BLaER1 (cell line): Measurements from ENCODE around the gene IL27RA.
A peak's percentile ranks its signal among the peaks of the same experiment; 100 is the strongest.

Experiments used
- H3K27ac ChIP-seq: shearing (Covaris generic); formaldehyde crosslinking; 2 replicates; pipeline ENCODE4 v1.8.1; 2022
- H3K27me3 ChIP-seq: shearing (Covaris generic); formaldehyde crosslinking; 2 replicates; pipeline ENCODE4 v1.8.1; 2022
- H3K36me3 ChIP-seq: shearing (Covaris generic); formaldehyde crosslinking; 2 replicates; pipeline ENCODE4 v1.8.1; 2022
- H3K4me1 ChIP-seq: shearing (Covaris generic); formaldehyde crosslinking; 2 replicates; pipeline ENCODE4 v1.8.1; 2022
- H3K4me2 ChIP-seq: shearing (Covaris generic); formaldehyde crosslinking; 2 replicates; pipeline ENCODE4 v1.8.1; 2022
- H3K4me3 ChIP-seq: shearing (Covaris generic); formaldehyde crosslinking; 2 replicates; pipeline ENCODE4 v1.8.1; 2022
- H3K9ac ChIP-seq: shearing (Covaris generic); formaldehyde crosslinking; 2 replicates; pipeline ENCODE4 v1.8.1; 2022
- H3K9me3 ChIP-seq: shearing (Covaris generic); formaldehyde crosslinking; 2 replicates; pipeline ENCODE4 v1.8.1; 2022
- H4K20me1 ChIP-seq: shearing (Covaris generic); formaldehyde crosslinking; 2 replicates; pipeline ENCODE4 v1.8.1; 2022
- Cebpa-rat ChIP-seq: shearing (Covaris generic); IDR thresholded peaks from 2 replicates; pipeline ENCODE4 v1.8.1; 2022

Gene IL27RA

DNA sequence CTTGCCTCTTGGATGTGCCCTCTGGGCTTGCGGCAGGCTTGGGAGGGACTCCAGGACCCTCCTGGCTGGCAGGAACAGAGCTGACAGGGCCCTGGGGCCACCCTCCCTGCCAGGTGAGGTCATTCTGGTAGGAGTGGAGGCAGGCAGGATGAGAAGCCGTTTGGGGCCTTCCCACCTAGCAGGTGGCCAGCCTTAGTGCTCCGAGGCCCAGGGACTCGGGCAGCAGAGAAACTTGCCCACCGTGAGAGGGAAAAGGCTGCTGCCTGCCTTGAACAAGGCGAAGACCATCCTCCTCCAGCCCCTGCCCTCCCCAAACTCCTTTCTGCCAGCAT lies 34.0 kb upstream of the IL27RA start:
- peaks cover 12% of the 10 kb centered on the region for H3K9me3 ChIP-seq
- peaks cover 50% of the 10 kb centered on the region for H3K36me3 ChIP-seq
- H3K9ac ChIP-seq = 0 out of 2 replicates have a peak overlapping the region, but pooled peaks have one; percentile 15
- TF ChIP-seq Cebpa-rat = no peak
- H3K27me3 ChIP-seq = no peaks in the 10 kb centered on the region
- H3K4me1 ChIP-seq = peaks cover 47% of the 10 kb centered on the region
- no peaks in the 10 kb centered on the region for H4K20me1 ChIP-seq
- no peak overlapping the region for H3K4me3 ChIP-seq
- H3K4me2 ChIP-seq = no peak overlapping the region
- peak overlapping the region; percentile 26; the same call in 1 of the 2 replicates for H3K27ac ChIP-seq

DNA sequence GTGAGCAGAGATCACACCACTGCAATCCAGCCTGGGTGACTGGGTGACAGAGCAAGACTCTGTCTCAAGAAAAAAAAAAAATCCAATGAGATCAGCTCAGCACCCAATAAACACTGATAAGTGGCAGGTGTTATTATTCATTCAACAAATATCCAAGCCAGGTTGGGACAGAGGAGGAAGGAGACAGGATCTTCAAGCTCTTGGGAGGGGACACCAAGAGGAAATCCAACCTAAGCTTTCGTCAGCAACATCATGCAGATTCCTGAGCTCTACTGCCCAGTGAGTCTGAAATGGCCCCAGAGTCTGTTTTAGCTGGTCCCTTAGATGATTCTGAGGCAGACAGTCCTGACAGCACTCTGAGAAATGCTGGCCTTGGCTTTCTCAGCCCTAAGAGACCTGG lies 33.1 kb upstream of the IL27RA start:
- Histone ChIP-seq H4K20me1 (no peaks in the 10 kb centered on the region), H3K36me3 (peaks cover 41% of the 10 kb centered on the region), H3K4me2 (no peak overlapping the region), H3K27me3 (no peaks in the 10 kb centered on the region), H3K9ac (no peak overlapping the region), H3K4me3 (no peak overlapping the region), H3K4me1 (peaks cover 55% of the 10 kb centered on the region), H3K9me3 (peaks cover 12% of the 10 kb centered on the region), H3K27ac (no peak overlapping the region)
- TF ChIP-seq Cebpa-rat = no peak

DNA sequence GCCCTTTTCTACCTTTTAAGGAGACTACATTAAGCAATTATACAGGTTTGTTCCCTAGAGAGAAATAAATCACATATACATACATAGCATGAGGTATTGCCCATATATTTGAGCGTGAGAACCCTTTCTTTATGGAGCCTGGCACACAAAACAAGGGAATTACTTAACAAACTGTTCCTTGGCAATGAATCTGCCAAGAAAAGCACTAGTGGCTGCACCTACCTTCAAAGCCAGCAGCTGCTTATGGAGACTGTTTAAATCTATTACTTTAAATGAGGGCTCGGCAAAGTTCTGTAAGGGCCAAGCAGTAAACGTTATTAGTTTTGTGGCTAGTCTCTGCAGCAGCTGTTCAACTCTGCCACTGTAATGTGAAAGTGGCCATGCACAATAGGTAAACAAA lies 32.5 kb upstream of the IL27RA start:
- no peak overlapping the region for H3K4me3 ChIP-seq
- H3K9ac ChIP-seq = no peak overlapping the region
- no peak overlapping the region for H3K27ac ChIP-seq
- H3K36me3 ChIP-seq = peaks cover 41% of the 10 kb centered on the region
- no peak overlapping the region for H3K4me2 ChIP-seq
- peaks cover 58% of the 10 kb centered on the region for H3K4me1 ChIP-seq
- H4K20me1 ChIP-seq = no peaks in the 10 kb centered on the region
- H3K27me3 ChIP-seq = no peaks in the 10 kb centered on the region
- no peak for TF ChIP-seq Cebpa-rat
- peaks cover 12% of the 10 kb centered on the region for H3K9me3 ChIP-seq

DNA sequence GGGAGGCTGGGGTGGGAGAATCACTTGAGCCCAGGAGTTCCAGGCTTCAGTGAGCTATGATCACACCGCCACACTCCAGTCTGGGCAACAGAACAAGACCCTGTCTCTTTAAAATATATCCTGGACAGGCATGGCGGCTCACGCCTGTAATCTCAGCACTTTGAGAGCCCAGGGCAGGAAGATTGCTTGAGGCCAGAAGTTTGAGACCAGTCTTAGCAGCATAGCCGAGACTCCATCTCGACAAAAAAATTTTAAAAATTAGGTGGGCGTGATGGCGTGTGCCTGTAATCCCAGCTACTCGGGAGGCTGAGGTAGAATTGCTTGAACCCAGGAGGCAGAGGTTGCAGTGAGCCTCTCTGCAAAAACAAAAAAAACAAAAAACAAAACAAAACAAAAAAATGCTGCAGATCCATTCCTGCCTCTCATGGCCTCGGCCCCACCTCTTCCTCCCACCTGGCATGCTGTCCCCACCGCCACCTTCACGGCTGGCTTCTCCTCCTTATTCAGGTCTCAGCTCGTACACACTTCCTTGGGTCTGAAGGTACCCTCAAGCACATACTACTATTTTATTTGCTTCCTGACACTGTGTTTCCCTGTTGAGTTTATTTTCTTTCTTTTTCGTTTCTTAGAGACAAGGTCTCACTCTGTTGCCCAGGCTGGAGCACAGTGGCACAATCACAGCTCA lies 30.7 kb upstream of the IL27RA start:
- no peak overlapping the region for H3K4me3 ChIP-seq
- no peak for TF ChIP-seq Cebpa-rat
- peak overlapping the region; percentile 84 for H3K27ac ChIP-seq

DNA sequence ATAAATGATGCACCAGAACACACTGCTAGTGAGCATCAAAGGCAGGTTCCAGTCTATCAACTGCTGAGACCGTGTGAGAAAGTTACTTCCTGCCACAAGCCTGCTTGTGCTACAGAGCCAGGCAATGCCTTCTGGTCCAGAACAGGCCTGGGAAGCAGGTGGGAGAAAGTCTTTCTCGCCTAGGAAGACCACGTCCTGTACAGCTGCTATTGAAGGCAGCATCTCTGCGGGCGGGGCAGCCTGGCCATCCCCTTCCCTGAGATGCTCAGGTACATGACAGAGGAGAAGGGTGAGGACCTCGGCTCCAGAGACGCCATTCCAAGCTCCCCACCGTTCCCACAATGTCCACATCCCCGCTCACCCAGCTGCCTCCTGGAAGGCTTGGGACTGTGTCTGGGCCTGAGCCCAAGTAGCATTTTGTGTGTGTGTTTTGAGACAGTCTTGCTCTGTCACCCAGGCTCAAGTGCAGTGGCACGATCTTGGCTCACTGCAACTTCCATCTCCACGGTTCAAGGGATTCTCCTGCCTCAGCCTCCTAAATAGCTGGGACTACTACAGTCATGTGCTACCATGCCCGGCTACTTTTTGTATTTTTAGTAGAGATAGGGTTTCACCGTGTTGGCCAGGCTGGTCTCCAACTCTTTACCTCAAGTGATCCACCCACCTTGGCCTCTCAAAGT lies 28.9 kb upstream of the IL27RA start:
- Histone ChIP-seq H3K4me3 (peak overlapping the region; percentile 26), H3K9ac (peak overlapping the region; percentile 70), H3K27ac (peak overlapping the region; percentile 84), H3K27me3 (no peaks in the 10 kb centered on the region), H4K20me1 (no peaks in the 10 kb centered on the region), H3K36me3 (peaks cover 16% of the 10 kb centered on the region), H3K4me1 (peaks cover 69% of the 10 kb centered on the region), H3K9me3 (peaks cover 12% of the 10 kb centered on the region), H3K4me2 (peak overlapping the region; percentile 89)
- TF ChIP-seq Cebpa-rat = no peak

More for the DNA sequence above, 30.7 kb upstream of the IL27RA start:
- Histone ChIP-seq H3K9ac (peak overlapping the region; percentile 70; the same call in 1 of the 2 replicates), H3K9me3 (peaks cover 12% of the 10 kb centered on the region), H4K20me1 (no peaks in the 10 kb centered on the region), H3K4me2 (peak overlapping the region; percentile 89), H3K36me3 (peaks cover 33% of the 10 kb centered on the region), H3K27me3 (no peaks in the 10 kb centered on the region), H3K4me1 (peaks cover 69% of the 10 kb centered on the region)

DNA sequence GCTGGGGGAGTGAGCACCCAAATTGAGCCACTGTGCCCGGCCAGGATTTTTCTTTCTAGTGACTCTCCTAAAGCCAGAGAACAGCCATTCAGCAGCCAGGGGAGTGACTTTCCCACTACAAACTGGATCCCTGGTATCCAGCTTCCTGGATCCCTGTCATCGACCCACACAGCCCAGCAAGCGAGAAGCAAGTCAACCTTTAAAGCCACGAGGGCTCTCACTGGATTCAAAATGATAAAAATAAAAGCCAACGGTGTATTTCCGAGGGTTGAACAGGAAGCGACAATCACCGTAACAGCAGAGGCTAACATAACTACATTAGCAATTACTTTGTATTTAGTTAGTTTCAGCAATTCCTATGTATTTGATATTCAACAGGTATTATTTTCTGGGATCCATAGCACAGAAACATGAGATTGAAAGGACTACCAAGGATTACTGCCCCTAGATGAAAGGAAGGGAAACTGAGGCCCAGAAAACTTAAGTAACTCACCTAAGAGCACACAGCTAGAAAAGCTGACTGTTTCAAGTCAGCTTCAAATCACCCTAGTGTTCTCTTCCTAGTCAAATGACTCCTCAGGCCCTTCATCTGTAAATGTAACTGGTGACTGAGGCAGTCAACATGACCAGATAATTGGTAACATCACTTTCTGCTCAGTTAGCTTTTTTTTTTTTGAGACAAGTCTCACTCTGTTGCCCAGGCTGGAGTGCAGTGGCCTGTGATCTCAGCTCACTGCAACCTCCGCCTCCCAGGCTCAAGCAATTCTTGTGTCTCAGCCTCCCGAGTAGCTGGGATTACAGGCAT lies 28.1 kb upstream of the IL27RA start:
- Histone ChIP-seq H3K9ac (peak overlapping the region; percentile 70), H3K27me3 (no peaks in the 10 kb centered on the region), H3K4me2 (peak overlapping the region; percentile 89), H3K4me1 (peaks cover 74% of the 10 kb centered on the region), H3K4me3 (peak overlapping the region; percentile 26), H3K27ac (peak overlapping the region; percentile 84), H3K36me3 (peaks cover 12% of the 10 kb centered on the region; the same call in 1 of the 2 replicates), H4K20me1 (no peaks in the 10 kb centered on the region), H3K9me3 (peaks cover 12% of the 10 kb centered on the region)
- no peak for TF ChIP-seq Cebpa-rat

GRCh38 chr19:14004619-14005348 lies 26.8 kb upstream of the IL27RA start:
- peak overlapping the region; percentile 89 for H3K4me2 ChIP-seq
- peak overlapping the region; percentile 39; the same call in 1 of the 2 replicates for H3K9ac ChIP-seq
- H3K4me3 ChIP-seq = peak overlapping the region; percentile 88
- H3K27me3 ChIP-seq = no peaks in the 10 kb centered on the region
- H3K9me3 ChIP-seq = no peaks in the 10 kb centered on the region; the same call in 1 of the 2 replicates
- H4K20me1 ChIP-seq = no peaks in the 10 kb centered on the region
- H3K27ac ChIP-seq = peak overlapping the region; percentile 84
- peaks cover 75% of the 10 kb centered on the region for H3K4me1 ChIP-seq
- TF ChIP-seq Cebpa-rat = no peak
- H3K36me3 ChIP-seq = peaks cover 3% of the 10 kb centered on the region; the same call in 1 of the 2 replicates

GRCh38 chr19:14005349-14006084 lies 26.0 kb upstream of the IL27RA start:
- Histone ChIP-seq H3K27ac (peak overlapping the region; percentile 84), H3K9me3 (no peaks in the 10 kb centered on the region), H4K20me1 (no peaks in the 10 kb centered on the region), H3K36me3 (no peaks in the 10 kb centered on the region), H3K4me2 (peak overlapping the region; percentile 89), H3K4me1 (peaks cover 67% of the 10 kb centered on the region), H3K9ac (peak overlapping the region; percentile 61; the same call in 1 of the 2 replicates), H3K27me3 (no peaks in the 10 kb centered on the region), H3K4me3 (peak overlapping the region; percentile 88)
- TF ChIP-seq Cebpa-rat = no peak
